GM23338 (cell line): Measurements from ENCODE around the gene OTUB1. TPM values are rescaled to one million over a fixed set of nuclear protein-coding genes. Genes with fewer than 3 reads are reported as not detected.

ENCODE experiments used
- ATAC-seq: fragments of 200-7000 bp; cut with Tn5 transposase; 3 replicates; pipeline ENCODE4 v1.9.1; 2020
- DNase-seq: peaks from one replicate; pipeline ENCODE4 v3.0.0-alpha.2; 2015; ENCODE audit warnings: low spot score
- H2AFZ ChIP-seq: fragments of 200-600 bp; sonication (generic); 2 replicates; pipeline ENCODE4 v1.8.0; 2016; ENCODE audit warnings: antibody characterized with exemption, mild to moderate bottlenecking, moderate library complexity
- H3F3A ChIP-seq: fragments of 200-600 bp; sonication (generic); replicated peaks from 2 replicates; pipeline ENCODE4 v1.8.0; 2017; ENCODE audit warnings: antibody characterized with exemption, mixed run types, low read depth
- H3K27ac ChIP-seq: fragments of 200-600 bp; sonication (generic); 2 replicates; pipeline ENCODE4 v1.6.1; 2016; ENCODE audit warnings: low read depth
- H3K27me3 ChIP-seq: fragments of 200-600 bp; sonication (generic); 2 replicates; pipeline ENCODE4 v1.8.0; 2016; ENCODE audit warnings: mild to moderate bottlenecking, mixed run types, moderate library complexity; ENCODE audit not compliant: insufficient read depth
- H3K36me3 ChIP-seq: fragments of 200-600 bp; sonication (generic); 2 replicates; pipeline ENCODE4 v1.8.0; 2016; ENCODE audit warnings: mild to moderate bottlenecking; ENCODE audit not compliant: insufficient read depth
- H3K4me1 ChIP-seq: fragments of 200-600 bp; sonication (generic); 2 replicates; pipeline ENCODE4 v1.8.0; 2016; ENCODE audit warnings: mild to moderate bottlenecking, moderate library complexity; ENCODE audit not compliant: insufficient read depth
- H3K4me2 ChIP-seq: fragments of 200-600 bp; sonication (generic); 2 replicates; pipeline ENCODE4 v1.7.1; 2017; ENCODE audit warnings: mixed run types
- H3K4me3 ChIP-seq: fragments of 200-600 bp; sonication (generic); 2 replicates; pipeline ENCODE4 v1.6.1; 2016; ENCODE audit warnings: mixed run types
- H3K79me2 ChIP-seq: fragments of 200-600 bp; sonication (generic); replicated peaks from 2 replicates; pipeline ENCODE4 v1.8.0; 2017; ENCODE audit warnings: mild to moderate bottlenecking; ENCODE audit not compliant: insufficient read depth
- H3K9me2 ChIP-seq: fragments of 200-600 bp; sonication (generic); 2 replicates; pipeline ENCODE4 v1.8.0; 2017; ENCODE audit not compliant: insufficient read depth
- H4K20me1 ChIP-seq: fragments of 200-600 bp; sonication (generic); replicated peaks from 2 replicates; pipeline ENCODE4 v1.8.0; 2017; ENCODE audit warnings: mild to moderate bottlenecking; ENCODE audit not compliant: insufficient read depth
- H3K27ac Mint-ChIP-seq: 2 replicates; pipeline ENCODE4 v1.8.0; 2020; ENCODE audit warnings: inconsistent platforms, mild to moderate bottlenecking, moderate library complexity, mixed read lengths
- H3K27me3 Mint-ChIP-seq: 3 replicates; pipeline ENCODE4 v1.8.0; 2022; ENCODE audit warnings: low read depth, mild to moderate bottlenecking, moderate library complexity, mixed read lengths, inconsistent platforms; ENCODE audit not compliant: insufficient read depth, poor library complexity
- H3K36me3 Mint-ChIP-seq: 3 replicates; pipeline ENCODE4 v1.8.0; 2021; ENCODE audit warnings: low read depth, mild to moderate bottlenecking, inconsistent platforms, moderate library complexity, mixed read lengths
- H3K4me1 Mint-ChIP-seq: 3 replicates; pipeline ENCODE4 v1.8.0; 2020; ENCODE audit warnings: mild to moderate bottlenecking, inconsistent platforms, mixed read lengths
- H3K4me3 Mint-ChIP-seq: 3 replicates; pipeline ENCODE4 v1.8.0; 2021; ENCODE audit warnings: moderate library complexity, mild to moderate bottlenecking, inconsistent platforms, mixed read lengths
- H3K9me3 Mint-ChIP-seq: 3 replicates; pipeline ENCODE4 v1.8.0; 2020; ENCODE audit warnings: moderate library complexity, mild to moderate bottlenecking, inconsistent platforms, mixed read lengths
- CREB1 ChIP-seq: fragments of 250-450 bp; sonication (Bioruptor Pico); IDR thresholded peaks from 2 replicates; pipeline ENCODE4 v1.5.0; 2020; ENCODE audit warnings: low read depth, mild to moderate bottlenecking, moderate library complexity
- EZH2 ChIP-seq: fragments of 200-600 bp; sonication (generic); IDR thresholded peaks from one replicate; pipeline ENCODE4 v1.8.0; 2017; ENCODE audit warnings: antibody characterized with exemption, mild to moderate bottlenecking, low read depth; ENCODE audit not compliant: unreplicated experiment
- EZH2phosphoT487 ChIP-seq: fragments of 200-600 bp; sonication (generic); IDR thresholded peaks from one replicate; pipeline ENCODE4 v1.8.1; 2018; ENCODE audit warnings: antibody characterized with exemption; ENCODE audit not compliant: unreplicated experiment
- JUNB ChIP-seq: IDR thresholded peaks from one replicate; pipeline ENCODE4 v1.6.1; 2016; ENCODE audit warnings: antibody characterized with exemption; ENCODE audit not compliant: unreplicated experiment
- NANOG ChIP-seq: IDR thresholded peaks from 2 replicates; pipeline ENCODE4 v1.6.1; 2016; ENCODE audit warnings: antibody characterized with exemption, borderline replicate concordance
- POLR2AphosphoS5 ChIP-seq: IDR thresholded peaks from 2 replicates; pipeline ENCODE4 v1.6.1; 2016; ENCODE audit warnings: antibody characterized with exemption, low read depth
- STAT1 ChIP-seq: IDR thresholded peaks from one replicate; pipeline ENCODE4 v1.6.1; 2016; ENCODE audit warnings: antibody characterized with exemption; ENCODE audit not compliant: unreplicated experiment
- ZNF114 ChIP-seq: fragments of 250-450 bp; sonication (Bioruptor Pico); IDR thresholded peaks from 2 replicates; pipeline ENCODE4 v1.5.0; 2020; ENCODE audit warnings: mild to moderate bottlenecking, moderate library complexity
- ZNF331 ChIP-seq: fragments of 250-450 bp; sonication (Bioruptor Pico); IDR thresholded peaks from 2 replicates; pipeline ENCODE4 v1.5.0; 2020; ENCODE audit warnings: low read depth, mild to moderate bottlenecking, moderate library complexity
- polyA plus RNA-seq: library from polyadenylated mRNA; unstranded; fragments of >200 nt; fragmentation: Nextera tagmentation; extraction: Ambion mirVana; gene quantifications from 2 replicates; pipeline ENCODE4 v1.2.1, GENCODE V29; 2016
- total RNA-seq: library from RNA; depleted of rRNA; stranded (reverse); fragments of >200 nt; shearing (Covaris generic); gene quantifications from 2 replicates; pipeline ENCODE4 v1.2.3, GENCODE V29; 2014
- TF ChIP-seq, protein P1 (sequence below): fragments of 250-450 bp; sonication (Bioruptor Pico); IDR thresholded peaks from 2 replicates; pipeline ENCODE4 v1.5.0; 2020; ENCODE audit warnings: mild to moderate bottlenecking, moderate library complexity
- TF ChIP-seq, protein P2 (sequence below), 2 experiments: fragments of 200-600 bp in 1 of 2; sonication (generic) in 1 of 2; conservative IDR thresholded peaks; 2 replicates each; pipeline versions ENCODE4 v1.5.1 to v1.6.1; 2016 to 2017; ENCODE audit warnings: antibody characterized with exemption in 2 of 2, low read depth in 2 of 2, mild to moderate bottlenecking in 2 of 2, moderate library complexity in 1 of 2
- TF ChIP-seq, protein P3 (sequence below): IDR thresholded peaks from one replicate; pipeline ENCODE4 v1.6.1; 2018; ENCODE audit warnings: antibody characterized with exemption; ENCODE audit not compliant: unreplicated experiment
- TF ChIP-seq, protein P4 (sequence below): IDR thresholded peaks from 2 replicates; pipeline ENCODE4 v1.6.1; 2016; ENCODE audit warnings: antibody characterized with exemption

OTUB1 gene
- total and polyA plus RNA-seq, 2 experiments from 2014 or later = 122 to 207 TPM

DNA sequence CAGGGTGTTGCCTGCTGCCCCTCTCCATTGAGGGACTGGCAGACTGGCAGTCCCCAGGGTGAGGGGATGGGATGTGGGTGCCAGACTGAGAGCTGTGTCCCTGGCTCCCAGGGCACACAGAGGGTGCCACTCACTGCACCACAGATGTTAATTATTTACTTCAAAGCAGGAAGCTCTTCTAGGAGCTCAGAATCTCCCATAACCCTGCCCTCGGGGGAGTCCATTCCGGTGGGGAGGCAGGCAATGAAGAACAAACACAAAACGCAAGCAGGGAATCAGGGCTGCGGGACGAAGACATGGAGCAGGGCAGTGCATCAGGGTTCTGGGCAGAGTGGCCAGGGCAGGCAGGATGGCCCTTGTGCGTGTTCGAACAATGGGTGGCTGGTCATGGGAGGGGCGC lies 25.1 kb downstream of the OTUB1 start:
- H2AFZ ChIP-seq = no peak overlapping the region
- H3F3A ChIP-seq = 0 out of 2 replicates have a peak, but pooled peaks cover 8% of the 10 kb centered on the region
- ATAC-seq = no peak
- no peaks in the 10 kb centered on the region for H3K36me3 Mint-ChIP-seq
- no peak overlapping the region for H3K27ac ChIP-seq
- H4K20me1 ChIP-seq = no peaks in the 10 kb centered on the region
- H3K4me3 Mint-ChIP-seq = no peak overlapping the region
- H3K4me1 Mint-ChIP-seq = peaks cover 19% of the 10 kb centered on the region
- no peaks in the 10 kb centered on the region for H3K36me3 ChIP-seq
- H3K27me3 ChIP-seq = peaks cover 92% of the 10 kb centered on the region
- peaks cover 64% of the 10 kb centered on the region for H3K27me3 Mint-ChIP-seq
- no peak overlapping the region for H3K4me2 ChIP-seq
- peaks cover 12% of the 10 kb centered on the region for H3K4me1 ChIP-seq
- H3K27ac Mint-ChIP-seq = no peak overlapping the region
- no peak overlapping the region for H3K4me3 ChIP-seq
- no peaks in the 10 kb centered on the region for H3K79me2 ChIP-seq
- H3K9me2 ChIP-seq = no peaks in the 10 kb centered on the region
- DNase-seq = no peak
- H3K9me3 Mint-ChIP-seq = peaks cover 4% of the 10 kb centered on the region; the same call in 2 of the 3 replicates
- TF ChIP-seq STAT1 (no peak), CREB1 (CRISPR knock-in tag) (no peak), ZNF114 (no peak), POLR2AphosphoS5 (no peak), EZH2phosphoT487 (no peak), JUNB (no peak), NANOG (no peak), ZNF331 (no peak), EZH2 (no peak)
- TF ChIP-seq, protein P1, sequence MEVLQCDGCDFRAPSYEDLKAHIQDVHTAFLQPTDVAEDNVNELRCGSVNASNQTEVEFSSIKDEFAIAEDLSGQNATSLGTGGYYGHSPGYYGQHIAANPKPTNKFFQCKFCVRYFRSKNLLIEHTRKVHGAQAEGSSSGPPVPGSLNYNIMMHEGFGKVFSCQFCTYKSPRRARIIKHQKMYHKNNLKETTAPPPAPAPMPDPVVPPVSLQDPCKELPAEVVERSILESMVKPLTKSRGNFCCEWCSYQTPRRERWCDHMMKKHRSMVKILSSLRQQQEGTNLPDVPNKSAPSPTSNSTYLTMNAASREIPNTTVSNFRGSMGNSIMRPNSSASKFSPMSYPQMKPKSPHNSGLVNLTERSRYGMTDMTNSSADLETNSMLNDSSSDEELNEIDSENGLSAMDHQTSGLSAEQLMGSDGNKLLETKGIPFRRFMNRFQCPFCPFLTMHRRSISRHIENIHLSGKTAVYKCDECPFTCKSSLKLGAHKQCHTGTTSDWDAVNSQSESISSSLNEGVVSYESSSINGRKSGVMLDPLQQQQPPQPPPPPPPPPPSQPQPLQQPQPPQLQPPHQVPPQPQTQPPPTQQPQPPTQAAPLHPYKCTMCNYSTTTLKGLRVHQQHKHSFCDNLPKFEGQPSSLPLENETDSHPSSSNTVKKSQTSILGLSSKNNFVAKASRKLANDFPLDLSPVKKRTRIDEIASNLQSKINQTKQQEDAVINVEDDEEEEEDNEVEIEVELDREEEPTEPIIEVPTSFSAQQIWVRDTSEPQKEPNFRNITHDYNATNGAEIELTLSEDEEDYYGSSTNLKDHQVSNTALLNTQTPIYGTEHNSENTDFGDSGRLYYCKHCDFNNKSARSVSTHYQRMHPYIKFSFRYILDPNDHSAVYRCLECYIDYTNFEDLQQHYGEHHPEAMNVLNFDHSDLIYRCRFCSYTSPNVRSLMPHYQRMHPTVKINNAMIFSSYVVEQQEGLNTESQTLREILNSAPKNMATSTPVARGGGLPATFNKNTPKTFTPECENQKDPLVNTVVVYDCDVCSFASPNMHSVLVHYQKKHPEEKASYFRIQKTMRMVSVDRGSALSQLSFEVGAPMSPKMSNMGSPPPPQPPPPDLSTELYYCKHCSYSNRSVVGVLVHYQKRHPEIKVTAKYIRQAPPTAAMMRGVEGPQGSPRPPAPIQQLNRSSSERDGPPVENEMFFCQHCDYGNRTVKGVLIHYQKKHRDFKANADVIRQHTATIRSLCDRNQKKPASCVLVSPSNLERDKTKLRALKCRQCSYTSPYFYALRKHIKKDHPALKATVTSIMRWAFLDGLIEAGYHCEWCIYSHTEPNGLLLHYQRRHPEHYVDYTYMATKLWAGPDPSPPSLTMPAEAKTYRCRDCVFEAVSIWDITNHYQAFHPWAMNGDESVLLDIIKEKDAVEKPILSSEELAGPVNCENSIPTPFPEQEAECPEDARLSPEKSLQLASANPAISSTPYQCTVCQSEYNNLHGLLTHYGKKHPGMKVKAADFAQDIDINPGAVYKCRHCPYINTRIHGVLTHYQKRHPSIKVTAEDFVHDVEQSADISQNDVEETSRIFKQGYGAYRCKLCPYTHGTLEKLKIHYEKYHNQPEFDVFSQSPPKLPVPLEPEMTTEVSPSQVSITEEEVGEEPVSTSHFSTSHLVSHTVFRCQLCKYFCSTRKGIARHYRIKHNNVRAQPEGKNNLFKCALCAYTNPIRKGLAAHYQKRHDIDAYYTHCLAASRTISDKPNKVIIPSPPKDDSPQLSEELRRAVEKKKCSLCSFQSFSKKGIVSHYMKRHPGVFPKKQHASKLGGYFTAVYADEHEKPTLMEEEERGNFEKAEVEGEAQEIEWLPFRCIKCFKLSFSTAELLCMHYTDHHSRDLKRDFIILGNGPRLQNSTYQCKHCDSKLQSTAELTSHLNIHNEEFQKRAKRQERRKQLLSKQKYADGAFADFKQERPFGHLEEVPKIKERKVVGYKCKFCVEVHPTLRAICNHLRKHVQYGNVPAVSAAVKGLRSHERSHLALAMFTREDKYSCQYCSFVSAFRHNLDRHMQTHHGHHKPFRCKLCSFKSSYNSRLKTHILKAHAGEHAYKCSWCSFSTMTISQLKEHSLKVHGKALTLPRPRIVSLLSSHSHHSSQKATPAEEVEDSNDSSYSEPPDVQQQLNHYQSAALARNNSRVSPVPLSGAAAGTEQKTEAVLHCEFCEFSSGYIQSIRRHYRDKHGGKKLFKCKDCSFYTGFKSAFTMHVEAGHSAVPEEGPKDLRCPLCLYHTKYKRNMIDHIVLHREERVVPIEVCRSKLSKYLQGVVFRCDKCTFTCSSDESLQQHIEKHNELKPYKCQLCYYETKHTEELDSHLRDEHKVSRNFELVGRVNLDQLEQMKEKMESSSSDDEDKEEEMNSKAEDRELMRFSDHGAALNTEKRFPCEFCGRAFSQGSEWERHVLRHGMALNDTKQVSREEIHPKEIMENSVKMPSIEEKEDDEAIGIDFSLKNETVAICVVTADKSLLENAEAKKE = no peak
- TF ChIP-seq, protein P2, sequence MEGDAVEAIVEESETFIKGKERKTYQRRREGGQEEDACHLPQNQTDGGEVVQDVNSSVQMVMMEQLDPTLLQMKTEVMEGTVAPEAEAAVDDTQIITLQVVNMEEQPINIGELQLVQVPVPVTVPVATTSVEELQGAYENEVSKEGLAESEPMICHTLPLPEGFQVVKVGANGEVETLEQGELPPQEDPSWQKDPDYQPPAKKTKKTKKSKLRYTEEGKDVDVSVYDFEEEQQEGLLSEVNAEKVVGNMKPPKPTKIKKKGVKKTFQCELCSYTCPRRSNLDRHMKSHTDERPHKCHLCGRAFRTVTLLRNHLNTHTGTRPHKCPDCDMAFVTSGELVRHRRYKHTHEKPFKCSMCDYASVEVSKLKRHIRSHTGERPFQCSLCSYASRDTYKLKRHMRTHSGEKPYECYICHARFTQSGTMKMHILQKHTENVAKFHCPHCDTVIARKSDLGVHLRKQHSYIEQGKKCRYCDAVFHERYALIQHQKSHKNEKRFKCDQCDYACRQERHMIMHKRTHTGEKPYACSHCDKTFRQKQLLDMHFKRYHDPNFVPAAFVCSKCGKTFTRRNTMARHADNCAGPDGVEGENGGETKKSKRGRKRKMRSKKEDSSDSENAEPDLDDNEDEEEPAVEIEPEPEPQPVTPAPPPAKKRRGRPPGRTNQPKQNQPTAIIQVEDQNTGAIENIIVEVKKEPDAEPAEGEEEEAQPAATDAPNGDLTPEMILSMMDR (conservative IDR thresholded peaks at IDR 0.05; ENCODE audit: low read depth in 2 of 2) = no peak
- TF ChIP-seq, protein P3, sequence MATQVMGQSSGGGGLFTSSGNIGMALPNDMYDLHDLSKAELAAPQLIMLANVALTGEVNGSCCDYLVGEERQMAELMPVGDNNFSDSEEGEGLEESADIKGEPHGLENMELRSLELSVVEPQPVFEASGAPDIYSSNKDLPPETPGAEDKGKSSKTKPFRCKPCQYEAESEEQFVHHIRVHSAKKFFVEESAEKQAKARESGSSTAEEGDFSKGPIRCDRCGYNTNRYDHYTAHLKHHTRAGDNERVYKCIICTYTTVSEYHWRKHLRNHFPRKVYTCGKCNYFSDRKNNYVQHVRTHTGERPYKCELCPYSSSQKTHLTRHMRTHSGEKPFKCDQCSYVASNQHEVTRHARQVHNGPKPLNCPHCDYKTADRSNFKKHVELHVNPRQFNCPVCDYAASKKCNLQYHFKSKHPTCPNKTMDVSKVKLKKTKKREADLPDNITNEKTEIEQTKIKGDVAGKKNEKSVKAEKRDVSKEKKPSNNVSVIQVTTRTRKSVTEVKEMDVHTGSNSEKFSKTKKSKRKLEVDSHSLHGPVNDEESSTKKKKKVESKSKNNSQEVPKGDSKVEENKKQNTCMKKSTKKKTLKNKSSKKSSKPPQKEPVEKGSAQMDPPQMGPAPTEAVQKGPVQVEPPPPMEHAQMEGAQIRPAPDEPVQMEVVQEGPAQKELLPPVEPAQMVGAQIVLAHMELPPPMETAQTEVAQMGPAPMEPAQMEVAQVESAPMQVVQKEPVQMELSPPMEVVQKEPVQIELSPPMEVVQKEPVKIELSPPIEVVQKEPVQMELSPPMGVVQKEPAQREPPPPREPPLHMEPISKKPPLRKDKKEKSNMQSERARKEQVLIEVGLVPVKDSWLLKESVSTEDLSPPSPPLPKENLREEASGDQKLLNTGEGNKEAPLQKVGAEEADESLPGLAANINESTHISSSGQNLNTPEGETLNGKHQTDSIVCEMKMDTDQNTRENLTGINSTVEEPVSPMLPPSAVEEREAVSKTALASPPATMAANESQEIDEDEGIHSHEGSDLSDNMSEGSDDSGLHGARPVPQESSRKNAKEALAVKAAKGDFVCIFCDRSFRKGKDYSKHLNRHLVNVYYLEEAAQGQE = no peak
- TF ChIP-seq, protein P4, sequence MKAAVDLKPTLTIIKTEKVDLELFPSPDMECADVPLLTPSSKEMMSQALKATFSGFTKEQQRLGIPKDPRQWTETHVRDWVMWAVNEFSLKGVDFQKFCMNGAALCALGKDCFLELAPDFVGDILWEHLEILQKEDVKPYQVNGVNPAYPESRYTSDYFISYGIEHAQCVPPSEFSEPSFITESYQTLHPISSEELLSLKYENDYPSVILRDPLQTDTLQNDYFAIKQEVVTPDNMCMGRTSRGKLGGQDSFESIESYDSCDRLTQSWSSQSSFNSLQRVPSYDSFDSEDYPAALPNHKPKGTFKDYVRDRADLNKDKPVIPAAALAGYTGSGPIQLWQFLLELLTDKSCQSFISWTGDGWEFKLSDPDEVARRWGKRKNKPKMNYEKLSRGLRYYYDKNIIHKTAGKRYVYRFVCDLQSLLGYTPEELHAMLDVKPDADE = no peak
